GM18873 (cell line): ENCODE data around the gene MT1E.
"Not testable (repeated sequence)": the region's sequence is repeated elsewhere in the genome, so short reads cannot be mapped to it uniquely, and the experiment has no call there.

ENCODE experiments used
- ATAC-seq: cut with Tn5 transposase; IDR thresholded peaks from one replicate; pipeline ENCODE4 v1.9.1; 2021; ENCODE audit warnings: mild to moderate bottlenecking, moderate library complexity, moderate number of reproducible peaks; ENCODE audit not compliant: unreplicated experiment, low FRiP score

The MT1E gene

DNA sequence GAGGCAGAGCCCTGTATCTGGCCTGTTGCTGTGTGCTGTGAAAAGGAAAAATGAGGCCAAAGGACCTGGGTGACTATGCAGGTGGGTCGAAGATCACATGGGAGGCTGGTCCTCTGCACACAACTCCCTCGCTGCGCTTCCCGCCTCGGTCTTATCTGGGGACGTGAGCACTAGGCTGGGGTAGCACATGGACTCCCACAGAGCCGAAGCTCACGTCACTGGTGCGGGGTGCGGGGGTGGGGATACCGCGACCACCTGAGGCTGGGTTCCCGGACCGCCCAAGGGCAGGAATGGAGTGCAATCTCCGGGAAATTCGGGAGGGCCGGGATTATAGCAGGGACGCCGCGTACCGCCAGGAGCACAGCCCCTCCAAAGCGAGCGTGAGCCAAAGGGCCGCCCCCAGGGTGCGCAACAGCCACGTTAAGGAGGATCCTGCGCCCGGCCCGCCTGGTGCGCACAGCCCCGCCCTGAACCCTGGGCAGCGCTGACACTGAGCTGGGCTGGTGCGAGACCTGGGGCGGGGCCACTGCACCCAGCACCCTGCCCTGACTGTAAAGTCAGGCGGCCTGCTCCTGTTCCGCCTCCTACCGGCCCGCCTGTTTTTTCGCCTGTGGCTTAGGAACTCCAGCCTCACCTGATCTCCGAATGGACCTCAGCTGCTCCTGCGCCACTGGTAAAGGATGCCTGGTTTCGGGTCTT, 17.6 kb downstream of the MT1E start:
- no peak for ATAC-seq

DNA sequence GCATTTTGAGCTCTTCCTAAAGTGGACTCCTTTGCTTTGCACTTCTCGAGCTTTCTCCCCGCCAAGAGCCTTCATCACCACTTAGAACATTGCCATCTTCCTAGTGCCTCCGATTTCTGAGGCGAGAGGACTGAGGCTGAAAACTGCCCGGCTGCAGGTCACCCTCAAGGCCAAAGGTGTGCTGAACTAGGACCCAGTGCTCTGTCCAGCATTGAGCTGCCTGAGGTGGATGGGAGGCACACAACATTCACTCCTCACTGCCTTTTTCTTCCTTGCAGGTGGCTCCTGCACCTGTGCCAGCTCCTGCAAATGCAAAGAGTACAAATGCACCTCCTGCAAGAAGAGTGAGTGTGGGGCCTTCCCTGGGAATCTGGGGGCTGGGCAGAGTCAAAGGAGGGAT, 18.3 kb downstream of the MT1E start:
- no peak for ATAC-seq

DNA sequence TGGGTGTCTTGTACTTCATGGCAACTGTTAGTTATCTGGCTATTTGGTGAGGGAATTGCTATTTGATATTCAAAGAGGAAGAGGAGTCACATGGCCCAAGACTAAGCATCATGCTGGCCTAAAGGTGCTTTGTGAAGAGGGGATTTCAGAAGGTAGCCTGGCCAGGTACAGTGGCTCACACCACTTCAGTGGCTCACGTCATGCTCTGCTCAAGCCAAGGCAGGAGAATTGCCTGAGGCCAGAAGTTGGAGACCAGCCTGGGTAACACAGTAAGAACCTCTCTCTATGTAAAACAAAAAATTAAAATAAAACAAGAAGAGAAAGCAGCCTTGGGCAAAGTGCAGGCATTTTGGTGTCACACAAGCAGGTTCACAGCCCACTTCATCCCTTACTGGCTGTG, 19.7 kb downstream of the MT1E start:
- no peak for ATAC-seq

DNA sequence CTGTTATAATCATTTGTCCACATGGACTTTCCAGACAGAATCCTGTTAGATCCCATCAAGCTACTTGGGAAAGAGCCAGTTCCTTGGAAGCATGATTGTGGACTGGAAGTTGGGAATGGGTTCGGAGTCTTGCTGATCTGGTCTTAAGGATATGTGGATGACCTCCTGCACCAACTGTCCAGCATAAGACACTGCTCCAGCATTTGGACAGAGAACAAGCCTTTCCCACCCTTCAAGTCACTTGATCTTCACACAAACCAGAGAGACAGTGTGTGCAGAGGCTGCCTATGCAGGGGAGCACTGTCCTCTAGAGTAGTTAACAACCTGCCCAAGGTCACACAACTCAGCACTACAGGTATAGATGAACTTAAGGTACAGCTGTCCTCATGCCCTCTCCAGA, 20.3 kb downstream of the MT1E start:
- no peak for ATAC-seq

DNA sequence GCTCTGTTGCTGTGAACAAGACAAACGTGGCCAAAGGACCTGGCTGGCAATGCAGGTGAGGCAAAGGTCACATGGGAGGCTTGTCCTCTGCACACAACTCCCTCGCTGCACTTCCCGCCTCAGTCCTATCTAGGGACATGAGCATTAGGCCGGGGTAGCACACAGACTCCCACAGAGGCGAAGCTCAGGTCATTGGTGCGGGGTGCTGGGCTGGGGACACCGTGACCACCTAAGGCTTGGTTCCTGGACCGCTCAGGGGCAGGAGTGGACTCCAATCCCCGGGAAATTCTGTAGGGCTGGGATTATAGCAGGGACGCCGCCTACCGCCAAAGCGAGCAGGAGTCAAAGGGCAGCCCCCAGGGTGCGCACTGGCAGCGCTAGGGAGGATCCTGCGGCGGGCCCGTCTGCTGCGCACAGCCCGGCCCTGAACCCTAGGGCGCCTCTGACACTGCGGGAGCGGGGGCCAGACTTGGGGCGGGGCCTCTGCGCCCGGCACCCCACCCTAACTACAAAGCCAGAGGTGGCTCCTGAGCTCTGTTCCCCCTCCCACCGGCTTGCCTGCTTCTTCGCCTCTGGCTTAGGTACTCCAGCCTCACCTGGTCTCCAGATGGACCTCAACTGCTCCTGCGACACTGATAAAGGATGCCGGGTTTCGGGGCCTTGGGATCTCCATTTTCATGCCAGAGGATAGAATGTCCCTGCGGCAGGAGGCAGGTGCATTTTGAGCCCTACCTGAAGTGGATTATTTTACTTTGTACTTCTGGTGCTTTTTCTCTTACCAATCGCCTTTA, 22.3 kb downstream of the MT1E start:
- ATAC-seq: no peak

DNA sequence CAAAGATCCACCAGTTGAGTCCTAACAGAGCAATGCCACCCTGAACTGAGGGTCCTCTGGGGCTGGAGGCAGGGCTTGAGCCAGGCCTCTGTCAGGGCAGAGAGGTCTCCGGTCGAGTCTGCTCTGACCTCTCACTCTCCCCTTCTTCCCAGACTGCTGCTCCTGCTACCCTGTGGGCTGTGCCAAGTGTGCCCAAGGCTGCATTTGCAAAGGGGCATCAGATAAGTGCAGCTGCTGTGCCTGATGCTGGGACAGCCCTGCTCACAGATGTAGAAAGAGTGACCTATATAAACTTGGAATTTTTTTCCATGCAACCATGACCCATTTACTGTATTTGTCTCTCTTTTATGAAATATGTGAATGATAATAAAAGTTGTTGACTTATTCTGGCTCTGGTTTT, 23.7 kb downstream of the MT1E start:
- ATAC-seq: no peak

DNA sequence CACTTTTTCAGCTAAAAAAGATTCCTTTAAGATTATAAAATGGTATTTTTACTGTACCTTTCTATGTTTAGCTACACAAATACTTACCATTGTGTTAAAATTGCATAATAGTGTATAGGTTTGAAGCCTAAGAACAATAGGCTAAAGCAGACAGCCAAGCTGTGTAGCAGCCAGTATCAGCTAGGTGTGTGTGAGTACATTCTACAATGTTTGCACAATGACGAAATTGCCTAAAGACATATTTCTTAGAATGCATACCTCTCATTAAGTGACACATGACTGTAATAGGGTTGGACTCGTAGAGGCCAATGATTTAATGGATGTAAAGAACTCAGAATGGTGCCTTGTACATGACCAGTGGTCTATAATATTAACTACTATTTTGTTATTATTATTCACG, 24.2 kb downstream of the MT1E start:
- no peak for ATAC-seq

DNA sequence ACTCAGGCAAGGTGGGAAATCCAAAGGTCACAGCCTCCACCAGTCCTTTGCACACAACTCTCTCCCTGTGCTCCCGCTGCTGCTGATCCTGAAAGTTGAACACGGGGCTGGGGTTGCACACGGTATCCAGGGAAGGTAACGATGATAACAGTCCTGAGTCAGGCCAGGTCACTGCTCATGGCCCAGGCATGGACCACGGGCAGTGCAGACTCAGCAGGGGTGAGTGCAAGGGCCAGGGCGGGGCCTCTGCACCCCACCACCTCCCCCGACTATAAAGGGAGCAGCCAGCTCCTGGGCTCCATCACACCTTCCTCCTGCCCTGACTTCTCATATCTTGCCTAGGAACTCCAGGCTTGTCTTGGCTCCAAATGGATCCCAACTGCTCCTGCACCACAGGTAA, 26.0 kb downstream of the MT1E start, which contains the start of gene MT1B:
Gene MT1B (plus strand): TSS at position 301 of the 400 bp plus-strand sequence. CDS start 68 bp downstream, at position 369.
- no peak for ATAC-seq

DNA sequence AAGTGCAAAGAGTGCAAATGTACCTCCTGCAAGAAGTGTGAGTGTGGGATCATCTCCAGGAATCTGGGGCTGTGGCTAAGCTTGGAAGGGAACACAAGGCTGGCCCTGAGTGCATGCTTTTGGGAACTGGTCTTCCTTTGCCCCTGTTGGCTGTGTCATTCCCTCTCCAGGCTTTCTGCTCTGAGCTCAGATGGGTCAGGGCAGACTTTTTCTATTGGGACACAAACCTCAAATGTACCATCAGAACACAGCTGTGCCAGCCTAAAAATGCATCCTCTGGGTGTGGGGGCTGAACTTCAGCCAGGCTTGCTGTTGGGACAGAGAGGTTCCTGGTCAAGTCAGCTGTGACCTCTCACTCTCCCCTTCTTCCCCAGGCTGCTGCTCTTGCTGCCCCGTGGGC, 27.0 kb downstream of the MT1E start:
- no peak for ATAC-seq

DNA sequence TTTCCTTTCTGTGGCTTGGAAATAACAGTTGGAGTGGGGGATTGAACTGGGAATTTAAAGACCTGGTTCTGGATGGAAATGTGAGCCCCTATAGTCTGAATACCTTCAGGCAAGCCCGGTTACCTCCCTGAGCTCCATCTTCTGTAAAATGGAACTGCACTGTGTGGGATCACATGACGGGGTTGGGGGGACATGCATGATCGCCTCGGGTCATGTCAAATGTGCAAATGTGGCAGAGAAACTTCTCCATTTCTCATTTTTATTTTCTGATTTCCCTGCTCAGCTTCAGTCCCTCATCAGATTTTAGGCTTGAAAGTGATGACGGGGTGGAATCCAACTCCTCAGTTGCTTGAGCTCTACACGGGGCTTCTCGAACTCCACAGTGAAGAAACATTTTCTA, 27.6 kb downstream of the MT1E start:
- ATAC-seq: no peak

DNA sequence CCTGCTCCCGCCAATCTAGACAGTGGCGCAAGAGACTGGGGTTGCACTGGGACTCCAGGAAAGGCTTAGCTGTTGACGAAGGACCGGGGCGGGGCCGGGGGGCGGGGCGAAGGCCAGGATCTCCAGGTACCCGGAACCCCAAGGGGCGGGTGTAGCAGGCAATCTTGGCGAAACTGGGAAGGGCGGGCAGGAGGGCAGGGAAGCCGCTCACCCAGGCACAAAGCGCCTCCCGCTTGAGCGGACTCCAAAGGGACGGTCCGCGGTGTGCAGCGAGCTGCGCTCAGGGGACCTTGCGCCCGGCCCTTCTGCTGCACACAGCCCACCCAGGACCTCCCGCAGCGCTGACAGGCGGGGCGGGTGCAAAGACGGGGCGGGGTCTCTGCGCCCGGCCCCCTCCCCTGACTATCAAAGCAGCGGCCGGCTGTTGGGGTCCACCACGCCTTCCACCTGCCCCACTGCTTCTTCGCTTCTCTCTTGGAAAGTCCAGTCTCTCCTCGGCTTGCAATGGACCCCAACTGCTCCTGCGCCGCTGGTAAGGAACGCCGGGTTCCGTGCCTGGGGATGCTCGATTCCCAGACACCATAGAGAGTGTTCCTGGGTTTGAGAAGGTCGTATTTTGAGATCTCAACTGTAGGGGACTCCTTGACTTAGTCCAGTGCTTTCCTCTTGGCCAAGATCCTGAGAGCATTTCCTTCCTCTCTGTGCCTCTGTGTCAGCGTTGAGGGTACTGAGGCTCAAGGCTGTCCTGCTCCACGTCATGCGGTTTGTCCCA, 32.2 kb downstream of the MT1E start, which contains the start of gene MT1F:
Gene MT1F (plus strand): TSS at position 405 of the 772 bp plus-strand sequence. CDS start 100 bp downstream, at position 505.
- no peak for ATAC-seq

DNA sequence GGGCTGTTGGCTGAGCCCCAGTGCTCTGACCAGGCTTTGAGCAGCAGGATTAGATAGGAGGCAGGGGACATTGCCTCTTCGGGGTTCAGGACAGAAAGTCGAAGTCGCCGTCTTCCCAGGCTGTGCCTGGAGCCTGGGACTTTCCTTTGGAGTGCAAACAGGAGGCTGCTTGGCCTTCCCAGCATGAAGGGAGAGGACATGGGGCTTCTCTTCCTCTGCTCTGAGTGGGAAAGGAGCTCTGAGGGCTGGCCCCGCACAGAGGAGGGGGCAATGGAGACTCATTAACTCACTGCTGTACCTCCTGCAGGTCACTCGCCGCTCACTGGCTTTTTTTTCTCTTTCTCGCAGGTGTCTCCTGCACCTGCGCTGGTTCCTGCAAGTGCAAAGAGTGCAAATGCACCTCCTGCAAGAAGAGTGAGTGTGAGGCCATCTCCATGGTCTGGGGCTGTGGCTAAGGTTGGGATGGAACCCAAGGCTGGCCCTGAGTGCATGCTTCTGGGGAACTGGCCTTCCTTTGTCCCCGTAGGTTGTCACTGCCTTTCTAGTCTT, 32.8 kb downstream of the MT1E start:
- no peak for ATAC-seq

DNA sequence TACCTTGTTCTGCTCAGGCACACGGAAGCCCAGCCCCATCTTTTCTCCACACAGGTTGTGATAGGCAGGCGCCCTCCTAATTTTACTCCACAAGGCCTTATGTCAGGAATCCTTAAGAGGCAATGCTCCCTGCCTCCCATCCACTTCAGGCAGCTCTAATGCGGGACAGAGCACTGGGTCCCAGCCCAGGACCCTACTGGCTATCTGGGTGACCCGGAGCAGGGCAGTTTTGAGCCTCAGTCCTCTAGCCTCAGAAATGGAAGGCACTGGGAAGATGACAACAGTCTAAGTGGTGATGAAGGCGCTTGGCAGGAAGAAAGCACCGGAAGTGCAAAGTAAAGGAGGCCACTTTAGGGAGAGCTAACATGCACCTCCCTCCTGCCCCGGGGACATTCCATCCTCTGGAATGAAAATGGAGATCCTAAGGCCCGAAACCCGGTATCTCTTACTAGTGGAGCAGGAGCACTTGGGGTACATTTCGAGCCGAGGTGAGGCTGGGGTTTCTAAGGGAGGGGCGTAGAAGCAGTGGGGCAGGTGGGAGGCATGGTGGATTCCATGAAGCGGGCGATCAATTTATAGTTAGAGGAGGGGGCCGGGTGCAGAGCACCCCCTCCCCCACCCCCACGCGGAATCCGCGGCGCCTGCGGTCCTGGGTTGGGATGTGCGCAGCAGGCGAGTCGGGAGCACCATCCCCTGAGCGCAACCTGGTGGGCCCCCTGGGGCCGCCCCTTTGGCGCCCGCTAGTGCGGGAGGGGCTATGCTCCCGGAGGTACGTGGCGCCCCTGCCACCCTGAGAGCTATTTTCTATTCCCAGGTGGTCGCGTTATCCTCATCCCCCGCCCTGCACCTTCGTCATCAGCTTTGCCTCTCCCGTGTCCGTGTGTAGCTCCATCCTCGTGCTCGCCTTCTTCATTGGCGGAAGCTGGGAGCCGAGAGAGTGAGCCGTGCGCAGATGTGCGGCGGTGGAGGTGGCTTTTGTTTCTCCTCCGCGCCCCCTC, 37.1 kb downstream of the MT1E start:
- ATAC-seq: no peak

DNA sequence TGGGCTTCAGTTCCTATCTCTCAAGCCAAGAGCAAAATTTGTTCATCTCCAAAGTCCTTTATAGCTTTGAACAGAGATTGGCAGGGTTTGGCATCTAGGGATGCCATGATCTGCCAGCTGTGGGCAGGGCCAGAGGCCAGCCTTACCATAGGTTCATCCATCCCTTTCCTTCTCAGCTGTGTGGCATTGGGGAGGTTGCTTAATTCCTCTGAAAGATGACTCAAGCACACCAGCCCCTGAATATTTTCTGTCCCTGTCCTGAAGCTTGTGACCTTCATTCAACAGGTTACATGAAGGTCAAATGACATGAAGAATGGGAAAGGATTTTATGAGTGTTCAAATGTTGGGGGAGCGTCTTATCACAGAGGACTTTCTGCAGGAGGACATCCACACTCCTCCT, 38.9 kb downstream of the MT1E start:
- ATAC-seq: no peak

DNA sequence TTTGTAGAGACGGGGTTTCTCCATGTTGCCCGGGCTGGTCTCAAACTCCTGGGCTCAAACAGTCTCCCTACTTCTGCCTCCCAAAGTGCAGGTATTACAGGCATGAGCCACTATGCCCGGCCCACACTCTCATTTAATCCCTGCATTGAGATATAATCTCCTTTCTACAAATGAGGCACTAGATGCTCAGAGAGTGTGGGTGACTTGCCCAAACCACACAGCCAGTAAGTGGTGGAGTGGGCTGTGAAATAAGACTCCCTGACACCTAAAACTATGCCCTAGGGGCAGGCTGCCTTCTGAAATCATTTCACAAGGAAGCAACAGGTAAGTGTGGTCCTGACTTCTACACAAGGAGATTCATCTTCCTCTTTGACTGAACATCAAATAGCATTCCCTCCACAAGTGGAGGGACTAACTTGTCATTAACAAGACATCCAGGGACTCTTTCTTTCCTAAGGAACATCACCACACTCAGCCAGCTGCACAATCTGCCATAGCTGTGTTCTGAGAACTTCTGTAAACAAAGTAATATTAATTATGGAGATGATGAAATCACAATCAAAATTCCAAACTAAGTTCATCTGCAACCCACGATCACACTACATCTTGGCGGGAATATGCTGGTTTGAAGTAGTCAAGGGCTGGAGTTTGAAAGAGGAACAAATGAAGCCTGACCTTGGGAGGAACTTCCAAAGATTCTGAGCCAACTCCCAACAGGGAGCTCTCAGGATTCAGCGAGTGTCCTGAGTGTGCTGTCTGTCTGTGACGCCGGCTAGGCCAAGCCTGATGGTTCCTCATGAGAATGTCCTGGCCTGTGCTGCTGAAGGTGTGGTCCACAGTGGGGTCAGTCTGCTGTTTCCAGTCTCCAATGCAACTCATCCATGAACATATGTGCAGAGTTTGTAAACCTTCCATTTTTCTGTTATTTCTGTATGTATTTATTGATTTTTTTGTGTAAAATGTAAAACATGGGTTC, 40.0 kb downstream of the MT1E start:
- ATAC-seq: not testable (repeated sequence)

DNA sequence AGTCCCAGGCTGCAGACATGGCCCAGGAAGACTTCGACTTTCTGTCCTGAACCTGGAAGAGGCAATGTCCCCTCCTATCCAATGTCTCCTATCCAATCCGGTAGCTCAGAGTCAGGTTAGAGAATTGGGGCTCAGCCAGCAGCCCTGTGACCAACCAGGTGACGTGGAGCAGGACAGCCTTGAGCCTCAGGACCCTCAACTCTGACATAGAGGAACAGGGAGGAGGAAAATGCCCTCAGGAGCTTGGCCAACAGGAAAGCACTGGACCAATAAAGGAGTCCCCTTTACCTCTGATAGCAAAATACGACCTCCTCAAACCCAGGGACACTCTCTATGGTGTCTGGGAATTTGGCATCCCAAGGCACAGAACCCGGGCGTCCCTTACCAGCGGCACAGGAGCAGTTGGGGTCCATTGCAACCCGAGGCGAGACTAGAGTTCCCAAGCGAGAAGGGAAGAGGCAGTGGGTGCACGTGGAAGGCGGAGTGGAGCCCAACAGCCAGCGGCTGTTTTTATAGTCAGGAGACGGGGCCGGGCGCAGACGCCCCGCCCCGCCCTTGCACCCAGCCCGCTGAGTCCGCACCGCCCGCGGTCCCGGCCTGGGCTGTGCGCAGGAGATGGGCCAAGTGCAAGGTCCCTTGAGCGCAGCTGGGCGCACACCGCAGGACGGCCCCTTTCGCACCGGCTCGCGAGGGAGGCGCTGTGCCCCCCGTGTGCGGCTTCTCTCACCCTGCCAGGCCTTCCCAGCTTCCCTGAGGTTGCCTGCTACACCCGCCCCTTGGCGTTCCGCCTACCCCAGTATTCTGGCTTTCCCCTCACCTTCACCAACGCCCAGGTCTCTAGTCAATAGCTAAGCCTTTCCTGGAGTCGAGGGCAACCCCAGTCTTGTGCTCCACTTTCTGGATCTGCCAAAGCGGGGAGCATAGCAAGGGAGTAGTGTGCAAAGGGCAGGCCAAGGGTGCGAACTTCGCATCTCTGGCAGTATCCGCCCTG, 42.3 kb downstream of the MT1E start, which contains the start of gene MT1G:
Gene MT1G (minus strand): TSS at position 485 of the 991 bp plus-strand sequence. CDS start 72 bp downstream, at position 413.
- no peak for ATAC-seq
